WTC11 (cell line): ENCODE data around the gene PLP2. TPM values are rescaled to one million over a fixed set of nuclear protein-coding genes. Genes with fewer than 3 reads are reported as not detected.

Experiments used
- ATAC-seq: fragments of 200-7000 bp; cut with Tn5 transposase; 2 replicates; pipeline ENCODE4 v1.10.0; 2021; ENCODE audit warnings: mild to moderate bottlenecking, moderate library complexity
- CTCF ChIA-PET: fragments of 300-600 bp; sonication (Branson Sonifier 250); formaldehyde crosslinking; loops from one replicate; lab custom pipeline; 2021; ENCODE audit warnings: antibody characterized with exemption; lab: Charles Lee
- POLR2A ChIA-PET: fragments of 350-600 bp; sonication (Branson Sonifier 250); formaldehyde crosslinking; loops from one replicate; lab custom pipeline; 2021; ENCODE audit warnings: antibody characterized with exemption; lab: Charles Lee
- DNase-seq: peaks from one replicate; pipeline ENCODE4 v3.0.0; 2021; ENCODE audit warnings: low spot score
- H3K27ac Mint-ChIP-seq: 2 replicates; pipeline ENCODE4 v1.8.0; 2021; ENCODE audit warnings: mixed read lengths
- H3K27me3 Mint-ChIP-seq: 2 replicates; pipeline ENCODE4 v1.8.0; 2021; ENCODE audit warnings: low read depth, mild to moderate bottlenecking, moderate library complexity, mixed read lengths
- H3K36me3 Mint-ChIP-seq: 2 replicates; pipeline ENCODE4 v1.8.0; 2021; ENCODE audit warnings: mixed read lengths
- H3K4me1 Mint-ChIP-seq: 2 replicates; pipeline ENCODE4 v1.8.0; 2022; ENCODE audit warnings: mixed read lengths
- H3K4me3 Mint-ChIP-seq: 2 replicates; pipeline ENCODE4 v1.8.0; 2021; ENCODE audit warnings: mild to moderate bottlenecking, moderate library complexity, mixed read lengths
- H3K9me3 Mint-ChIP-seq: 2 replicates; pipeline ENCODE4 v1.8.0; 2021; ENCODE audit warnings: mixed read lengths
- AFF4 ChIP-seq: sonication (generic); formaldehyde crosslinking; IDR thresholded peaks from 2 replicates; pipeline ENCODE4 v1.8.1; 2023; ENCODE audit warnings: mild to moderate bottlenecking, missing genetic modification reagents, borderline replicate concordance
- AR ChIP-seq: fragments of 250-450 bp; sonication (Bioruptor Pico); IDR thresholded peaks from 2 replicates; pipeline ENCODE4 v1.9.0; 2021; ENCODE audit warnings: mild to moderate bottlenecking
- ATF3 ChIP-seq: sonication (generic); formaldehyde crosslinking; conservative IDR thresholded peaks from 2 replicates; pipeline ENCODE4 v1.8.1; 2022; ENCODE audit warnings: mild to moderate bottlenecking, missing genetic modification reagents
- CREB1 ChIP-seq: sonication (generic); formaldehyde crosslinking; IDR thresholded peaks from 2 replicates; pipeline ENCODE4 v1.8.0; 2023; ENCODE audit warnings: mild to moderate bottlenecking, missing genetic modification reagents
- CTCF ChIP-seq: fragments of 200-600 bp; IDR thresholded peaks from 2 replicates; pipeline ENCODE4 v1.8.0; 2022; ENCODE audit warnings: antibody characterized with exemption
- E2F1 ChIP-seq: sonication (generic); formaldehyde crosslinking; IDR thresholded peaks from 2 replicates; pipeline ENCODE4 v1.8.0; 2022; ENCODE audit warnings: mild to moderate bottlenecking, missing genetic modification reagents
- E2F5 ChIP-seq: sonication (generic); formaldehyde crosslinking; IDR thresholded peaks from 2 replicates; pipeline ENCODE4 v1.8.1; 2022; ENCODE audit warnings: mild to moderate bottlenecking, moderate library complexity, missing genetic modification reagents
- ETV6 ChIP-seq: sonication (generic); formaldehyde crosslinking; IDR thresholded peaks from 2 replicates; pipeline ENCODE4 v1.8.1; 2022; ENCODE audit warnings: mild to moderate bottlenecking, missing genetic modification reagents
- FOXJ3 ChIP-seq: sonication (generic); formaldehyde crosslinking; IDR thresholded peaks from 2 replicates; pipeline ENCODE4 v1.9.0; 2021; ENCODE audit warnings: missing genetic modification reagents, mild to moderate bottlenecking, borderline replicate concordance
- MLX ChIP-seq: sonication (generic); formaldehyde crosslinking; IDR thresholded peaks from 2 replicates; pipeline ENCODE4 v1.8.1; 2023; ENCODE audit warnings: mild to moderate bottlenecking, missing genetic modification reagents, moderate library complexity
- MXD4 ChIP-seq: fragments of 250-450 bp; sonication (Bioruptor Pico); IDR thresholded peaks from 2 replicates; pipeline ENCODE4 v1.8.0; 2021; ENCODE audit warnings: mild to moderate bottlenecking, moderate library complexity, borderline replicate concordance
- OVOL2 ChIP-seq: fragments of 250-450 bp; sonication (Bioruptor Pico); IDR thresholded peaks from 2 replicates; pipeline ENCODE4 v1.9.0; 2021; ENCODE audit warnings: mild to moderate bottlenecking, borderline replicate concordance
- ZNF121 ChIP-seq: sonication (generic); formaldehyde crosslinking; IDR thresholded peaks from 2 replicates; pipeline ENCODE4 v1.8.0; 2023; ENCODE audit warnings: missing genetic modification reagents
- ZNF219 ChIP-seq: sonication (generic); formaldehyde crosslinking; IDR thresholded peaks from 2 replicates; pipeline ENCODE4 v1.8.0; 2023; ENCODE audit warnings: missing genetic modification reagents, mild to moderate bottlenecking, borderline replicate concordance
- ZNF396 ChIP-seq: fragments of 250-450 bp; sonication (Bioruptor Pico); IDR thresholded peaks from 2 replicates; pipeline ENCODE4 v1.8.0; 2021; ENCODE audit warnings: mild to moderate bottlenecking, moderate library complexity, borderline replicate concordance
- ZNF425 ChIP-seq: fragments of 250-450 bp; sonication (Bioruptor Pico); conservative IDR thresholded peaks from 2 replicates; pipeline ENCODE4 v1.9.0; 2021; ENCODE audit warnings: mild to moderate bottlenecking
- total RNA-seq: library from RNA; stranded (reverse); gene quantifications from 3 replicates; pipeline ENCODE4 v1.2.3, GENCODE V29; 2021

The PLP2 gene
- total RNA-seq, 1 experiment from 2014 or later = 12.4 TPM

GRCh38 chrX:49192722-49193328 lies 21.1 kb downstream of the PLP2 start:
- peaks cover 25% of the 10 kb centered on the region for H3K4me1 Mint-ChIP-seq
- TF ChIP-seq ATF3 (CRISPR knock-in tag) (no peak), AR (no peak), ZNF425 (no peak), CTCF (peak; percentile 40; the same call in 1 of the 2 replicates)
- TF ChIP-seq, all 79 proteins: peak for 1
- ChIA-PET POLR2A (interaction anchor here (1.2 kb wide), 1 partner anchor 76 kb away, joined by 4 read pairs; no protein-coding TSS in a partner anchor), CTCF (interaction anchor here (0.5 to 2.0 kb wide), 26 partner anchors 8 to 546 kb away, joined by 3 to 19 read pairs (median 4); partner anchors contain the start of genes CCDC22, PLP2 and PPP1R3F)
- H3K4me3 Mint-ChIP-seq = peak overlapping the region; percentile 54
- no peaks in the 10 kb centered on the region for H3K9me3 Mint-ChIP-seq
- DNase-seq = peak; percentile 49
- H3K27ac Mint-ChIP-seq = peak overlapping the region; percentile 79; the same call in 1 of the 2 replicates
- ATAC-seq = no peak
- H3K36me3 Mint-ChIP-seq = no peaks in the 10 kb centered on the region
- H3K27me3 Mint-ChIP-seq = no peaks in the 10 kb centered on the region; the same call in 1 of the 2 replicates

- POLR2A ChIA-PET = interaction anchor here (1.2 kb wide), 1 partner anchor 75 kb away, joined by 4 read pairs; no protein-coding TSS in a partner anchor
- CTCF ChIA-PET = interaction anchor here (1.2 to 2.0 kb wide), 10 partner anchors 9 to 545 kb away, joined by 3 to 19 read pairs (median 10); partner anchors contain the start of gene PPP1R3F
- Mint-ChIP-seq H3K4me3 (no peak overlapping the region), H3K4me1 (peaks cover 27% of the 10 kb centered on the region), H3K9me3 (no peaks in the 10 kb centered on the region), H3K27me3 (no peaks in the 10 kb centered on the region; the same call in 1 of the 2 replicates), H3K27ac (peak overlapping the region; percentile 71), H3K36me3 (no peaks in the 10 kb centered on the region)
- DNase-seq (no peak), ATAC-seq (no peak)
- TF ChIP-seq ETV6 (CRISPR knock-in tag) = no peak
- no peak for TF ChIP-seq MXD4 (CRISPR knock-in tag)
- TF ChIP-seq CREB1 (CRISPR knock-in tag) = no peak
- no peak for TF ChIP-seq AFF4 (CRISPR knock-in tag)
- TF ChIP-seq ZNF396 (CRISPR knock-in tag) = no peak
- no peak for TF ChIP-seq ZNF219
- no peak for TF ChIP-seq E2F1 (CRISPR knock-in tag)
- no peak for TF ChIP-seq E2F5
- TF ChIP-seq MLX (CRISPR knock-in tag) = no peak
- no peak for TF ChIP-seq CTCF
- no peak for TF ChIP-seq FOXJ3 (CRISPR knock-in tag)
- no peak for TF ChIP-seq OVOL2 (CRISPR knock-in tag)
- no peak for TF ChIP-seq ZNF121 (CRISPR knock-in tag)
Observed at GRCh38 chrX:49193542-49193964, 21.9 kb downstream of the PLP2 start.
